HepG2 (cell line): ENCODE results near the gene POU2F1. TPM values are rescaled to one million over a fixed set of nuclear protein-coding genes. Genes with fewer than 3 reads are reported as not detected.

Experiments used
- ATAC-seq: fragments of 200-7000 bp; cut with Tn5 transposase; 3 replicates; pipeline ENCODE4 v1.9.1; 2020; ENCODE audit warnings: mild to moderate bottlenecking, moderate library complexity
- BruUV-seq: library from RNA; stranded (reverse); fragments of 400-500 nt; replicated peaks from 2 replicates; lab custom pipeline; 2021; lab: Mats Ljungman, UMichigan
- CTCF ChIA-PET: fragments of 300-600 bp; formaldehyde crosslinking; extraction: SDS; loops from one replicate; lab custom pipeline; 2021; ENCODE audit warnings: low total read pairs, inconsistent platforms, low intra/inter-chr PET ratio; lab: Yijun Ruan, JAX
- POLR2A ChIA-PET: fragments of 350-600 bp; sonication (Branson Sonifier 250); formaldehyde crosslinking; loops from one replicate; lab custom pipeline; 2020; ENCODE audit warnings: antibody characterized with exemption, inconsistent platforms; lab: Yijun Ruan, JAX
- DNase-seq: peaks from one replicate; pipeline ENCODE4 v3.0.0-alpha.2; 2015; ENCODE audit warnings: low spot score
- FAIRE-seq: peaks from 3 replicates; lab custom pipeline; 2011; peaks lifted over from hg19 to GRCh38; lab: Jason Lieb, UNC
- H2AFZ ChIP-seq: one replicate; pipeline ENCODE4 v1.6.1; 2011; ENCODE audit warnings: low read length, inconsistent platforms
- H3K27ac ChIP-seq: fragments of 300-600 bp; 3 replicates; pipeline ENCODE4 v1.8.0; 2011; ENCODE audit warnings: mixed run types, mild to moderate bottlenecking, mixed read lengths, low read length, inconsistent platforms; ENCODE audit not compliant: insufficient read depth; ENCODE audit errors: extremely low read length
- H3K27me3 ChIP-seq, 2 experiments: fragments of 200-600 bp in 1 of 2; 2 replicates in 1 of 2; 3 replicates in 1 of 2; pipeline versions ENCODE4 v1.6.0 to v1.8.0; 2011; ENCODE audit warnings: low read length in 2 of 2, mild to moderate bottlenecking in 2 of 2, moderate library complexity in 2 of 2, inconsistent platforms in 1 of 2; ENCODE audit not compliant: insufficient read depth in 2 of 2, control insufficient read depth in 1 of 2
- H3K36me3 ChIP-seq, 2 experiments: fragments of 200-600 bp in 1 of 2; replicated peaks in 1 of 2; 2 replicates in 1 of 2; 3 replicates in 1 of 2; pipeline versions ENCODE4 v1.5.1 to v1.8.0; 2011; ENCODE audit warnings: low read length in 2 of 2, inconsistent platforms in 1 of 2; ENCODE audit not compliant: insufficient read depth in 2 of 2, control insufficient read depth in 1 of 2
- H3K4me1 ChIP-seq: 2 replicates; pipeline ENCODE4 v1.5.1; 2012; ENCODE audit warnings: low read length, inconsistent platforms; ENCODE audit not compliant: insufficient read depth
- H3K4me2 ChIP-seq: 2 replicates; pipeline ENCODE4 v1.6.0; 2011; ENCODE audit warnings: low read depth, low read length, inconsistent platforms
- H3K4me3 ChIP-seq, 3 experiments: fragments of 200-600 bp in 1 of 3; sonication (generic), shearing (Covaris generic) in 1 of 3; replicated peaks in 1 of 3; 2 replicates each; pipeline ENCODE4 v1.5.1; 2011 to 2016; ENCODE audit warnings: low read length in 3 of 3, inconsistent platforms in 2 of 3, low read depth in 2 of 3, mild to moderate bottlenecking in 2 of 3, control low read depth in 1 of 3, mixed read lengths in 1 of 3; ENCODE audit not compliant: insufficient read depth in 1 of 3
- H3K79me2 ChIP-seq: one replicate; pipeline ENCODE4 v1.6.1; 2011; ENCODE audit warnings: low read length, inconsistent platforms; ENCODE audit not compliant: insufficient read depth
- H3K9ac ChIP-seq: 2 replicates; pipeline ENCODE4 v1.6.0; 2011; ENCODE audit warnings: mild to moderate bottlenecking, low read depth, low read length, inconsistent platforms; ENCODE audit not compliant: insufficient read depth
- H3K9me3 ChIP-seq: 2 replicates; pipeline ENCODE4 v1.5.1; 2012; ENCODE audit warnings: mild to moderate bottlenecking, low read length
- H4K20me1 ChIP-seq: 2 replicates; pipeline ENCODE4 v1.6.0; 2011; ENCODE audit warnings: inconsistent platforms, mild to moderate bottlenecking, low read length, moderate library complexity; ENCODE audit not compliant: insufficient read depth
- AKAP8 ChIP-seq: sonication (generic); formaldehyde crosslinking; IDR thresholded peaks from 2 replicates; pipeline ENCODE4 v1.5.1; 2020; ENCODE audit warnings: mild to moderate bottlenecking, missing genetic modification reagents
- CHD2 ChIP-seq: IDR thresholded peaks from 2 replicates; pipeline ENCODE4 v1.6.1; 2011; ENCODE audit warnings: low read depth, low read length, improper control_type of control experiment
- MYNN ChIP-seq: sonication (generic); formaldehyde crosslinking; IDR thresholded peaks from 2 replicates; pipeline ENCODE4 v1.4.0; 2020; ENCODE audit warnings: mild to moderate bottlenecking, low read depth, missing genetic modification reagents
- RFX5 ChIP-seq: IDR thresholded peaks from 2 replicates; pipeline ENCODE4 v1.6.1; 2011; ENCODE audit warnings: low read depth, low read length, improper control_type of control experiment
- STAG1 ChIP-seq: sonication (generic); formaldehyde crosslinking; IDR thresholded peaks from 2 replicates; pipeline ENCODE4 v1.4.0; 2020; ENCODE audit warnings: missing genetic modification reagents
- ZFP41 ChIP-seq: sonication (generic); formaldehyde crosslinking; IDR thresholded peaks from 2 replicates; pipeline ENCODE4 v1.4.0; 2020; ENCODE audit warnings: mild to moderate bottlenecking, missing genetic modification reagents, borderline replicate concordance
- ZNF337 ChIP-seq: sonication (generic); formaldehyde crosslinking; IDR thresholded peaks from 2 replicates; pipeline ENCODE4 v1.5.1; 2020; ENCODE audit warnings: missing genetic modification reagents, low read depth, mild to moderate bottlenecking, borderline replicate concordance
- ZNF850 ChIP-seq: sonication (generic); formaldehyde crosslinking; conservative IDR thresholded peaks from 2 replicates; pipeline ENCODE4 v1.9.0; 2021; ENCODE audit warnings: mild to moderate bottlenecking, missing genetic modification reagents
- ZSCAN20 ChIP-seq: sonication (generic); formaldehyde crosslinking; IDR thresholded peaks from 2 replicates; pipeline ENCODE4 v1.4.0; 2020; ENCODE audit warnings: missing genetic modification reagents, mild to moderate bottlenecking, borderline replicate concordance
- ZSCAN22 ChIP-seq: sonication (generic); formaldehyde crosslinking; IDR thresholded peaks from 2 replicates; pipeline ENCODE4 v1.4.0; 2020; ENCODE audit warnings: mild to moderate bottlenecking, missing genetic modification reagents
- WGBS: methylation state at CpG from one replicate; pipeline ENCODE4 v1.1.6; 2017; ENCODE audit warnings: low lambda C conversion rate; 5-methylcytosine and 5-hydroxymethylcytosine counted together
- in situ Hi-C: cut with HindIII; loops from 2 replicates; pipeline ENCODE4 v1.10.0; 2017; ENCODE audit warnings: low pct_unique_long_range_greater_than_20kb; ENCODE audit not compliant: extremely low pct_ligation_motif_present
- intact Hi-C: fragments of 100-400 bp; cut with micrococcal nuclease; formaldehyde crosslinking; loops from one replicate; pipeline ENCODE4 v1.10.0; 2022; ENCODE audit not compliant: unreplicated experiment
- polyA plus RNA-seq, 8 experiments: library from polyadenylated mRNA; depleted of rRNA in 3 of 8; stranded (reverse) in 7 of 8; unstranded in 1 of 8; fragments of >200 nt; fragmentation: Illumina TruSeq in 4 of 8; extraction: Trizol in 4 of 8; gene quantifications; 2 replicates each; pipeline versions ENCODE4 v1.2.1 to v1.2.3, GENCODE V29; 2011 to 2016; ENCODE audit warnings: low read depth in 4 of 8, missing spikeins in 1 of 8, mixed read lengths in 1 of 8; ENCODE audit not compliant: insufficient read depth in 1 of 8
- total RNA-seq, 5 experiments: library from RNA; depleted of rRNA; stranded (reverse); fragments of >200 nt; fragmentation: Illumina TruSeq; extraction: Trizol; gene quantifications; 2 replicates each; pipeline ENCODE4 v1.2.3, GENCODE V29; 2016; ENCODE audit warnings: low read depth in 1 of 5
- TF ChIP-seq, protein P1 (sequence below): sonication (generic); formaldehyde crosslinking; IDR thresholded peaks from 2 replicates; pipeline ENCODE4 v1.5.0; 2020; ENCODE audit warnings: mild to moderate bottlenecking, missing genetic modification reagents
- TF ChIP-seq, protein P2 (sequence below): sonication (generic); formaldehyde crosslinking; IDR thresholded peaks from 2 replicates; pipeline ENCODE4 v1.8.0; 2022; ENCODE audit warnings: mild to moderate bottlenecking, missing genetic modification reagents; ENCODE audit not compliant: insufficient replicate concordance
- TF ChIP-seq, protein P3 (sequence below): sonication (generic); formaldehyde crosslinking; IDR thresholded peaks from 2 replicates; pipeline ENCODE4 v1.5.0; 2020; ENCODE audit warnings: missing genetic modification reagents
- TF ChIP-seq, protein P4 (sequence below): sonication (generic); formaldehyde crosslinking; IDR thresholded peaks from 2 replicates; pipeline ENCODE4 v1.5.0; 2020; ENCODE audit warnings: mild to moderate bottlenecking, missing genetic modification reagents, moderate library complexity

The POU2F1 gene
- total and polyA plus RNA-seq, 2 of the 13 experiments (the other 11 are each of a cell fraction or from before 2014, with no cell fraction given), result 10.2 to 13.0 TPM

DNA sequence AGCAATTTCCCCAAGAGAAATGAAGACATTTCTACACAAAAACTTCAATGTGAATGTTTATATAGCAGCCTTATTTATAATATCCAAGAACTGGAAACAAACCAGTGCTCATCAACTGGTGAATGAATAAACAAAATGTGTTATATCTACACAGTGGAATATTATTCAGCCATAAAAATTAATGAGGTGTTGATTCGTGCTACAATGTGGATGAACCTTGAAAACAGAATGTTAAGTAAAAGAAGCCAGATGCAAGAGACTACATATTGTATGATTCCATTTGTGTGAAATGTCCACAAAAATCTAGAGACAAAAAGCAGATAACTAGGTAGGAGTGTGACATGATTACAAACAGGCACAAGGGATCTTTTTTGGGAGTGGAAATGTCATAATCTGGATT is 187.7 kb downstream of the POU2F1 start (continued):
- TF ChIP-seq, protein P1, sequence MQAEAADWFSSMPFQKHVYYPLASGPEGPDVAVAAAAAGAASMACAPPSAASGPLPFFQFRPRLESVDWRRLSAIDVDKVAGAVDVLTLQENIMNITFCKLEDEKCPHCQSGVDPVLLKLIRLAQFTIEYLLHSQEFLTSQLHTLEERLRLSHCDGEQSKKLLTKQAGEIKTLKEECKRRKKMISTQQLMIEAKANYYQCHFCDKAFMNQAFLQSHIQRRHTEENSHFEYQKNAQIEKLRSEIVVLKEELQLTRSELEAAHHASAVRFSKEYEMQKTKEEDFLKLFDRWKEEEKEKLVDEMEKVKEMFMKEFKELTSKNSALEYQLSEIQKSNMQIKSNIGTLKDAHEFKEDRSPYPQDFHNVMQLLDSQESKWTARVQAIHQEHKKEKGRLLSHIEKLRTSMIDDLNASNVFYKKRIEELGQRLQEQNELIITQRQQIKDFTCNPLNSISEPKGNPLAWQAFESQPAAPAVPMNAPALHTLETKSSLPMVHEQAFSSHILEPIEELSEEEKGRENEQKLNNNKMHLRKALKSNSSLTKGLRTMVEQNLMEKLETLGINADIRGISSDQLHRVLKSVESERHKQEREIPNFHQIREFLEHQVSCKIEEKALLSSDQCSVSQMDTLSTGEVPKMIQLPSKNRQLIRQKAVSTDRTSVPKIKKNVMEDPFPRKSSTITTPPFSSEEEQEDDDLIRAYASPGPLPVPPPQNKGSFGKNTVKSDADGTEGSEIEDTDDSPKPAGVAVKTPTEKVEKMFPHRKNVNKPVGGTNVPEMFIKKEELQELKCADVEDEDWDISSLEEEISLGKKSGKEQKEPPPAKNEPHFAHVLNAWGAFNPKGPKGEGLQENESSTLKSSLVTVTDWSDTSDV (CRISPR knock-in tag), result no peak
- TF ChIP-seq, protein P2, sequence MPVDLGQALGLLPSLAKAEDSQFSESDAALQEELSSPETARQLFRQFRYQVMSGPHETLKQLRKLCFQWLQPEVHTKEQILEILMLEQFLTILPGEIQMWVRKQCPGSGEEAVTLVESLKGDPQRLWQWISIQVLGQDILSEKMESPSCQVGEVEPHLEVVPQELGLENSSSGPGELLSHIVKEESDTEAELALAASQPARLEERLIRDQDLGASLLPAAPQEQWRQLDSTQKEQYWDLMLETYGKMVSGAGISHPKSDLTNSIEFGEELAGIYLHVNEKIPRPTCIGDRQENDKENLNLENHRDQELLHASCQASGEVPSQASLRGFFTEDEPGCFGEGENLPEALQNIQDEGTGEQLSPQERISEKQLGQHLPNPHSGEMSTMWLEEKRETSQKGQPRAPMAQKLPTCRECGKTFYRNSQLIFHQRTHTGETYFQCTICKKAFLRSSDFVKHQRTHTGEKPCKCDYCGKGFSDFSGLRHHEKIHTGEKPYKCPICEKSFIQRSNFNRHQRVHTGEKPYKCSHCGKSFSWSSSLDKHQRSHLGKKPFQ (CRISPR knock-in tag), result no peak
- TF ChIP-seq ZNF337 (CRISPR knock-in tag), result no peak
- TF ChIP-seq CHD2, result no peak
- TF ChIP-seq RFX5, result no peak
- no peak for TF ChIP-seq MYNN (CRISPR knock-in tag)
- no peak for TF ChIP-seq AKAP8 (CRISPR knock-in tag)
- no peak for TF ChIP-seq ZSCAN22 (CRISPR knock-in tag)

DNA sequence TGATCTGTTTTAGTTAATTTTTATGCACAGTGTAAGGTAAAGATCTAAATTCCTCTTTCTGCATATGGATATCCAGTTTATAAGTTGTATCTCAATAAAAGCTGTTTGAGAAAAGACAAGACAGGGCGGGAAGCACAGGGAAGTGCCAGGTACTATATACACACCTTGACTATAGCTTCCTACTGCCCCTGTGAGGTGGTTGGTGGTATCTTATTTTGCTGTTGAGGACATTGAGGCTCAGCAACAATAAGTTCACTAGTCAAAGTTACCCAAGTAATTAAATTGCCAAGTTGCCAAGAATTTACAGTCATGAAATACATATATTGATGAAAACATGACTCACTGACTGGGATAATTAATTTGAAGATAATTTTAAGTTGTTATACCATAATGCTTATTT is 188.5 kb downstream of the POU2F1 start:
- Histone ChIP-seq H3K27me3 (no peaks in the 10 kb centered on the region), H3K36me3 (peaks cover 4 to 8% of the 10 kb centered on the region in 2 experiments), H3K9ac (no peak overlapping the region), H3K4me3 (no peak overlapping the region), H3K4me2 (no peak overlapping the region), H3K79me2 (no peaks in the 10 kb centered on the region), H2AFZ (no peak overlapping the region), H3K27ac (no peak overlapping the region), H4K20me1 (no peaks in the 10 kb centered on the region), H3K4me1 (no peaks in the 10 kb centered on the region), H3K9me3 (no peaks in the 10 kb centered on the region)
- in situ Hi-C loops, result no loop called here
- BruUV-seq, result no TSS peak
- DNase-seq (peak; percentile 24), FAIRE-seq (peak; percentile 72), ATAC-seq (peak; percentile 86)
- ChIA-PET CTCF (interaction anchor here (1.6 kb wide), 1 partner anchor 141 kb away, joined by 10 read pairs; no protein-coding TSS in a partner anchor), POLR2A (no interaction called here)
- 97% methylated on average over 1 of the region's 1 CpG for WGBS
- intact Hi-C loops, result loop anchor here (1.0 to 2.0 kb wide), 2 partner anchors 142 to 342 kb away; no protein-coding TSS in a partner anchor
- TF ChIP-seq, protein P3, sequence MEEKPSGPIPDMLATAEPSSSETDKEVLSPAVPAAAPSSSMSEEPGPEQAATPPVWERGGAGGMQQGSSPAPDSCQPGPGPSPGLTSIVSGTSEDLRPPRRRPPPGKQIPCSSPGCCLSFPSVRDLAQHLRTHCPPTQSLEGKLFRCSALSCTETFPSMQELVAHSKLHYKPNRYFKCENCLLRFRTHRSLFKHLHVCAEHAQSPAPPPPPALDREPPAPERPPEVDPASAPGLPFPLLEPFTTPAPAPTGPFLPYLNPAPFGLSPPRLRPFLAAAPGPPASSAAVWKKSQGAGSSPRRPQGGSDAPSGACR, result no peak
- no peak for TF ChIP-seq ZNF850 (CRISPR knock-in tag)
- peak; percentile 59 for TF ChIP-seq STAG1 (CRISPR knock-in tag)
- TF ChIP-seq, protein P4, sequence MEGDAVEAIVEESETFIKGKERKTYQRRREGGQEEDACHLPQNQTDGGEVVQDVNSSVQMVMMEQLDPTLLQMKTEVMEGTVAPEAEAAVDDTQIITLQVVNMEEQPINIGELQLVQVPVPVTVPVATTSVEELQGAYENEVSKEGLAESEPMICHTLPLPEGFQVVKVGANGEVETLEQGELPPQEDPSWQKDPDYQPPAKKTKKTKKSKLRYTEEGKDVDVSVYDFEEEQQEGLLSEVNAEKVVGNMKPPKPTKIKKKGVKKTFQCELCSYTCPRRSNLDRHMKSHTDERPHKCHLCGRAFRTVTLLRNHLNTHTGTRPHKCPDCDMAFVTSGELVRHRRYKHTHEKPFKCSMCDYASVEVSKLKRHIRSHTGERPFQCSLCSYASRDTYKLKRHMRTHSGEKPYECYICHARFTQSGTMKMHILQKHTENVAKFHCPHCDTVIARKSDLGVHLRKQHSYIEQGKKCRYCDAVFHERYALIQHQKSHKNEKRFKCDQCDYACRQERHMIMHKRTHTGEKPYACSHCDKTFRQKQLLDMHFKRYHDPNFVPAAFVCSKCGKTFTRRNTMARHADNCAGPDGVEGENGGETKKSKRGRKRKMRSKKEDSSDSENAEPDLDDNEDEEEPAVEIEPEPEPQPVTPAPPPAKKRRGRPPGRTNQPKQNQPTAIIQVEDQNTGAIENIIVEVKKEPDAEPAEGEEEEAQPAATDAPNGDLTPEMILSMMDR, result peak; percentile 48
- no peak for TF ChIP-seq ZFP41 (CRISPR knock-in tag)
- TF ChIP-seq ZSCAN20, result no peak
